ENCODE measurements around the gene IGF2R.

The IGF2R gene

DNA sequence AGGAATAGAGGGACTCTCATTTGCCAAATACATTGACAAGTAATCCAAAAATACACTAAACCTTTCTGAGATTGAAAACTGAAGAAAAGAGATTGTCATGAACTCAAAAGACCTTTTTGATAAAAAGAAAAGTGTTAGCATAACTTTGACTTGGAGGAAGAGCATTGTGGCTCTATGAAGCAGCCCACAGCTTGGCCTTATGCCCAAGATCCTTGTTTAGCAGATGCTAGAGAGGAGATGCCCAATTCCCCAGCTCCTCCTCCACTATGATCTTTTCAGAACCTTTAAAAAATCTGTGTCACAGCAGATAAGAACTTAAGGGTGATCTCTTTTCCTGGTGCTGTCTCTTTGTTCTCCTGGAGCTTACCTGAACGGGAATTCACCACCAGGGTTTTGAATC is 35.8 kb upstream of the IGF2R start:
- DNase-seq = no peak
- H4K20me1 ChIP-seq (ENCODE audit: insufficient read depth, low read length) = no peaks in the 10 kb centered on the region

DNA sequence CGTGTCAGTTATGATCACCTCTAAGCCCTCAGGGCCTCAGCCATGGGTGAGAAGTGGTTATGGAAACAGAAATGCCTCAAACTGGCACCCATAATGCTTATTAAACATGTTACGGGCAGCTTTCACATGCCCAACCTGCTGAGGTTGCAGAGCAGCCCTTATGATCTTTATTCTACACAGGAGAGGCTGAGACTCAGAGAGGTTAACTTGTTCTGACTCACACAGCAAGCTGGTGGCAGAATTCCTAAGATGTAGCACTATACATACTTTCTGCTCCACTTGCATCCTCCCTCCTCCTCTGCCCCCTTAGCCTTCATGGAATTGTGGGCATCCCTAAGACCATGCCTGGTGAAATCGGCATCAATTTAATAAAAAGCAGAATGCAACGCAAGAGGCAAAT is 34.7 kb upstream of the IGF2R start:
- TF ChIP-seq, protein P1, sequence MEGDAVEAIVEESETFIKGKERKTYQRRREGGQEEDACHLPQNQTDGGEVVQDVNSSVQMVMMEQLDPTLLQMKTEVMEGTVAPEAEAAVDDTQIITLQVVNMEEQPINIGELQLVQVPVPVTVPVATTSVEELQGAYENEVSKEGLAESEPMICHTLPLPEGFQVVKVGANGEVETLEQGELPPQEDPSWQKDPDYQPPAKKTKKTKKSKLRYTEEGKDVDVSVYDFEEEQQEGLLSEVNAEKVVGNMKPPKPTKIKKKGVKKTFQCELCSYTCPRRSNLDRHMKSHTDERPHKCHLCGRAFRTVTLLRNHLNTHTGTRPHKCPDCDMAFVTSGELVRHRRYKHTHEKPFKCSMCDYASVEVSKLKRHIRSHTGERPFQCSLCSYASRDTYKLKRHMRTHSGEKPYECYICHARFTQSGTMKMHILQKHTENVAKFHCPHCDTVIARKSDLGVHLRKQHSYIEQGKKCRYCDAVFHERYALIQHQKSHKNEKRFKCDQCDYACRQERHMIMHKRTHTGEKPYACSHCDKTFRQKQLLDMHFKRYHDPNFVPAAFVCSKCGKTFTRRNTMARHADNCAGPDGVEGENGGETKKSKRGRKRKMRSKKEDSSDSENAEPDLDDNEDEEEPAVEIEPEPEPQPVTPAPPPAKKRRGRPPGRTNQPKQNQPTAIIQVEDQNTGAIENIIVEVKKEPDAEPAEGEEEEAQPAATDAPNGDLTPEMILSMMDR (IDR thresholded peaks at IDR 0.05; ENCODE audit: low read length) = no peak
- TF ChIP-seq EZH2phosphoT487 (IDR thresholded peaks at IDR 0.05; ENCODE audit: low read length) (no peak), EZH2 (optimal IDR thresholded peaks at IDR 0.05; ENCODE audit: low read depth, low read length) (no peak)
- Histone ChIP-seq H3K9ac (ENCODE audit: low read length) (no peak overlapping the region), H3K79me2 (ENCODE audit: low read length) (no peaks in the 10 kb centered on the region), H3K27me3 (replicated peaks; ENCODE audit: insufficient read depth, low read length) (no peaks in the 10 kb centered on the region), H3F3A (ENCODE audit: insufficient read depth, low read length) (no peaks in the 10 kb centered on the region), H3K9me3 (replicated peaks; ENCODE audit: insufficient read depth, low read length) (no peaks in the 10 kb centered on the region), H3K4me3 (ENCODE audit: low read length) (no peak overlapping the region), H2AFZ (ENCODE audit: low read length) (no peak overlapping the region), H3K27ac (ENCODE audit: low read length) (no peak overlapping the region), H4K20me1 (ENCODE audit: insufficient read depth, low read length) (no peaks in the 10 kb centered on the region), H3K4me2 (ENCODE audit: low read depth, low read length) (no peak overlapping the region), H3K36me3 (replicated peaks; ENCODE audit: insufficient read depth, low read length) (no peaks in the 10 kb centered on the region), H3K4me1 (ENCODE audit: low read length) (no peaks in the 10 kb centered on the region), H3K9me2 (replicated peaks; ENCODE audit: insufficient read depth, low read length) (no peaks in the 10 kb centered on the region)
- no peak for DNase-seq

More for the DNA sequence above, 35.8 kb upstream of the IGF2R start:
- Histone ChIP-seq H3K79me2 (ENCODE audit: low read length) (no peaks in the 10 kb centered on the region), H2AFZ (ENCODE audit: low read length) (no peak overlapping the region), H3K9me3 (replicated peaks; ENCODE audit: insufficient read depth, low read length) (no peaks in the 10 kb centered on the region), H3K4me2 (ENCODE audit: low read depth, low read length) (no peak overlapping the region), H3K4me1 (ENCODE audit: low read length) (no peaks in the 10 kb centered on the region), H3K27me3 (replicated peaks; ENCODE audit: insufficient read depth, low read length) (no peaks in the 10 kb centered on the region), H3K27ac (ENCODE audit: low read length) (no peak overlapping the region), H3K36me3 (replicated peaks; ENCODE audit: insufficient read depth, low read length) (no peaks in the 10 kb centered on the region), H3K9me2 (replicated peaks; ENCODE audit: insufficient read depth, low read length) (no peaks in the 10 kb centered on the region), H3K4me3 (ENCODE audit: low read length) (no peak overlapping the region), H3K9ac (ENCODE audit: low read length) (no peak overlapping the region), H3F3A (ENCODE audit: insufficient read depth, low read length) (no peaks in the 10 kb centered on the region)
- TF ChIP-seq, protein P1 (IDR thresholded peaks at IDR 0.05; ENCODE audit: low read length) = no peak
- no peak for TF ChIP-seq EZH2 (optimal IDR thresholded peaks at IDR 0.05; ENCODE audit: low read depth, low read length)
- TF ChIP-seq EZH2phosphoT487 (IDR thresholded peaks at IDR 0.05; ENCODE audit: low read length) = no peak

DNA sequence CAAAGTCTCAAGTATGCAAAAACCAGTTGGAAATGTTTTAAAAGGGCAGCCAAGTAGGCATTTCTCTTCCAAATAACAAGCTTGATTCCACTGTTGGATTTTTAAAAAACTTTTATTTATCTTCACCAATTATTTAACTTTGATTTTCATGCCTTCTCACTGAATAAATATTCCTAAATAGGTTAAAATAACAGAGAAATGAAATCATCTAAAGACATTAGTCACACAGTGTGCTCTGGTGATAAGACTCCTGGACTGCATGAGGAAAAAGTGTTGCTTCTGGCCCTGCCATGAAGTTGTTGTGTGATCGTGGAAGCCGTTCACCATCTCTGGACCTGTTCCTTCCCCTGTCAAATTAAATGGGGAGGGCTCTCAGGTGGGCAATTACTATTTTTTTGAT is 33.8 kb upstream of the IGF2R start:
- TF ChIP-seq, protein P1 (IDR thresholded peaks at IDR 0.05; ENCODE audit: low read length) = no peak
- TF ChIP-seq EZH2phosphoT487 (IDR thresholded peaks at IDR 0.05; ENCODE audit: low read length) (no peak), EZH2 (optimal IDR thresholded peaks at IDR 0.05; ENCODE audit: low read depth, low read length) (no peak)
- H3K9me3 ChIP-seq (replicated peaks; ENCODE audit: insufficient read depth, low read length) = no peaks in the 10 kb centered on the region
- no peaks in the 10 kb centered on the region for H3K4me1 ChIP-seq (ENCODE audit: low read length)
- H3K9ac ChIP-seq (ENCODE audit: low read length) = no peak overlapping the region
- no peak for DNase-seq
- no peaks in the 10 kb centered on the region for H3K36me3 ChIP-seq (replicated peaks; ENCODE audit: insufficient read depth, low read length)
- H3K4me3 ChIP-seq (ENCODE audit: low read length) = no peak overlapping the region
- H3K4me2 ChIP-seq (ENCODE audit: low read depth, low read length) = no peak overlapping the region
- no peak overlapping the region for H3K27ac ChIP-seq (ENCODE audit: low read length)
- H3K27me3 ChIP-seq (replicated peaks; ENCODE audit: insufficient read depth, low read length) = no peaks in the 10 kb centered on the region
- H4K20me1 ChIP-seq (ENCODE audit: insufficient read depth, low read length) = no peaks in the 10 kb centered on the region
- no peak overlapping the region for H2AFZ ChIP-seq (ENCODE audit: low read length)
- no peaks in the 10 kb centered on the region for H3F3A ChIP-seq (ENCODE audit: insufficient read depth, low read length)
- no peaks in the 10 kb centered on the region for H3K9me2 ChIP-seq (replicated peaks; ENCODE audit: insufficient read depth, low read length)
- H3K79me2 ChIP-seq (ENCODE audit: low read length) = no peaks in the 10 kb centered on the region

All from MM.1S (cell line).